Central memory CD8-positive, alpha-beta T cell (primary cell): Measurements from ENCODE around the gene FTMT.

Experiments
- ATAC-seq: fragments of 150-1000 bp; cut with Tn5 transposase; replicated peaks from 2 replicates; pipeline ENCODE4 v1.10.0; 2022; ENCODE audit warnings: mild to moderate bottlenecking, moderate FRiP score, moderate number of reproducible peaks; ENCODE audit not compliant: poor library complexity, severe bottlenecking; ENCODE audit errors: extremely low read depth
- DNase-seq, 2 donors: peaks; one replicate each; pipeline ENCODE4 v3.0.0; 2021; ENCODE audit warnings: low spot score in 2 of 2
- H3K27ac Mint-ChIP-seq: one replicate; pipeline ENCODE4 v1.8.0; 2022; ENCODE audit warnings: low read depth, mild to moderate bottlenecking, moderate library complexity, mixed read lengths
- H3K27me3 Mint-ChIP-seq: one replicate; pipeline ENCODE4 v1.8.0; 2022; ENCODE audit warnings: mixed read lengths
- H3K36me3 Mint-ChIP-seq: one replicate; pipeline ENCODE4 v1.8.0; 2022; ENCODE audit warnings: mild to moderate bottlenecking, moderate library complexity, mixed read lengths; ENCODE audit not compliant: insufficient read depth
- H3K4me1 Mint-ChIP-seq: one replicate; pipeline ENCODE4 v1.8.0; 2022; ENCODE audit warnings: mixed read lengths
- H3K4me3 Mint-ChIP-seq: one replicate; pipeline ENCODE4 v1.8.0; 2022; ENCODE audit warnings: mild to moderate bottlenecking, moderate library complexity, mixed read lengths
- H3K9me3 Mint-ChIP-seq: one replicate; pipeline ENCODE4 v1.8.0; 2022; ENCODE audit warnings: mixed read lengths

The FTMT gene

DNA sequence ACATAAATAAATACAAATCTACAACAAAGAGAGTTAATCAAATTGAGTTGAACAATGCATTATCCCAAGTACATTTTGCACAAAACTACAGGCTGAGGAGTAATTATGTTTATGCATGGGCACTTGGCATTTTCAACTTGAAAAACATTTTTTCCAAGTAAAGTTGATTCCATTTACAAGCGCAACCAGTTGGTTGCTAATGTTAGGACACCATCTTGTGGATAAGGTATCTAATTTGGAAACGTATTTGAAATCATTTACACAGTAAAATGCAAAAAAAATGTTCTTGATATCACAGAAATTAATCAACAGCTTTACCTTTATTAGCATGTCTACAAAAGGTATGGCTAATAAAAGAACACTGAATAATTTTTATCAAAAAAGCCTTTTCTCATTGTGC is 18.8 kb downstream of the FTMT start:
- DNase-seq = no peak
- Mint-ChIP-seq H3K27ac (no peak overlapping the region), H3K36me3 (no peaks in the 10 kb centered on the region), H3K9me3 (no peaks in the 10 kb centered on the region), H3K27me3 (no peaks in the 10 kb centered on the region), H3K4me3 (no peak overlapping the region), H3K4me1 (no peaks in the 10 kb centered on the region)
- no peak for ATAC-seq

- no peak for DNase-seq
- ATAC-seq = no peak
- Mint-ChIP-seq H3K27me3 (no peaks in the 10 kb centered on the region), H3K27ac (no peak overlapping the region), H3K4me3 (no peak overlapping the region), H3K36me3 (no peaks in the 10 kb centered on the region), H3K4me1 (no peaks in the 10 kb centered on the region), H3K9me3 (no peaks in the 10 kb centered on the region)
Measured at GRCh38 chr5:121872856-121873255, 21.2 kb downstream of the FTMT start.

- ATAC-seq = no peak
- Mint-ChIP-seq H3K9me3 (no peaks in the 10 kb centered on the region), H3K4me1 (no peaks in the 10 kb centered on the region), H3K27ac (no peak overlapping the region), H3K4me3 (no peak overlapping the region), H3K36me3 (no peaks in the 10 kb centered on the region), H3K27me3 (no peaks in the 10 kb centered on the region)
- no peak for DNase-seq
Measured at GRCh38 chr5:121873409-121873808, 21.7 kb downstream of the FTMT start.

DNA sequence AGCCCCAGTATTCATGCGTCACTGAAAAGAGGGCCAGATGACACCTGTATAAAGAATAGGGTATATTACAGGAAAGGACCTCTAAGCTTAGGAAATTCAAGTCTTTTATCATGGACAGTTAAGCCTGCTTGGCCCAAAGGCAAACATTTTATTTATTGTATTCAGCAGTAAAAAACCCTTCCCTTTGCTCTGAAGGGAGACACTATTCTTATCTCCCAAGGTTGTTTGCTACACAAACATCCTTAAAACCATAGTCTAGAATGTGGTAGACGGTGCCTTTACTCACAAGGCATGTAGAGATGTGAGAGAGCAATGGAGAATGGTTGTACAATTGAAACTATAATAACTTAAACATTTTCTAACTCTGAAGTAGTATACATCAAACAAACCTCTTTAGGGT is 33.9 kb downstream of the FTMT start:
- DNase-seq = no peak
- no peak for ATAC-seq
- Mint-ChIP-seq H3K4me1 (no peaks in the 10 kb centered on the region), H3K4me3 (no peak overlapping the region), H3K36me3 (no peaks in the 10 kb centered on the region), H3K27me3 (no peaks in the 10 kb centered on the region), H3K27ac (no peak overlapping the region), H3K9me3 (no peaks in the 10 kb centered on the region)

GRCh38 chr5:121887727-121888126 is 36.0 kb downstream of the FTMT start:
- no peaks in the 10 kb centered on the region for H3K4me1 Mint-ChIP-seq

DNA sequence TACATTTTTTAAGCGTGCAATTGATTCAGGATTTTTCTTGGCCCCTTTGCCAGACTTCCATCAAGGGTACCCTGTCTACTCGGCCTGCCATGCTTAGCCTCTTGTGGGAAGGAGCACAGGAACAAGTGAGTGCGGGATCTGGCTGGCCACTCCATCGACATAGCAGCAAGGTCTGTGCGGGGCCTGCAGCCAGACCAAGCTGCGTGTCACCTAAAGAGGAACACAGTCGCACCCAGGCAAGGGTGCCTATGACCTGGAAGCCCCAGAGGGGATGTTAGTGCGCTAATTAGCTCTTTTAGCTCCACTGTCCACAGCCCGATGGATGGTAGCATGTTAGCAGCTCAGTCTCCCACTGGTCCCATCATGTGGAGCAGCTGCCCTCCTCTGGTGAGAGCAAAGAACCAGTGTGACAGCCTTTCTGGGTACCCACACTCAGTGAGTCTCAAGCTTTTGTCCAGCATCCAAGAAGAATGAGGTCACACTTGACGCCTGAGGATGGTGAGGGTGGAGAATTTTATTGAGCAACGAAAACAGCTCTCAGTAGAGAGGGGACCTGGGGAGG is 38.7 kb downstream of the FTMT start:
- H3K4me1 Mint-ChIP-seq = no peaks in the 10 kb centered on the region
- H3K9me3 Mint-ChIP-seq = no peaks in the 10 kb centered on the region
- H3K27me3 Mint-ChIP-seq = no peaks in the 10 kb centered on the region
- H3K4me3 Mint-ChIP-seq = no peak overlapping the region
- H3K36me3 Mint-ChIP-seq = no peaks in the 10 kb centered on the region
- DNase-seq (no peak), ATAC-seq (no peak)
- no peak overlapping the region for H3K27ac Mint-ChIP-seq

More at GRCh38 chr5:121887727-121888126, 36.0 kb downstream of the FTMT start:
- DNase-seq = no peak
- no peaks in the 10 kb centered on the region for H3K27me3 Mint-ChIP-seq
- no peak overlapping the region for H3K4me3 Mint-ChIP-seq
- ATAC-seq = no peak
- no peaks in the 10 kb centered on the region for H3K9me3 Mint-ChIP-seq
- no peak overlapping the region for H3K27ac Mint-ChIP-seq
- no peaks in the 10 kb centered on the region for H3K36me3 Mint-ChIP-seq

DNA sequence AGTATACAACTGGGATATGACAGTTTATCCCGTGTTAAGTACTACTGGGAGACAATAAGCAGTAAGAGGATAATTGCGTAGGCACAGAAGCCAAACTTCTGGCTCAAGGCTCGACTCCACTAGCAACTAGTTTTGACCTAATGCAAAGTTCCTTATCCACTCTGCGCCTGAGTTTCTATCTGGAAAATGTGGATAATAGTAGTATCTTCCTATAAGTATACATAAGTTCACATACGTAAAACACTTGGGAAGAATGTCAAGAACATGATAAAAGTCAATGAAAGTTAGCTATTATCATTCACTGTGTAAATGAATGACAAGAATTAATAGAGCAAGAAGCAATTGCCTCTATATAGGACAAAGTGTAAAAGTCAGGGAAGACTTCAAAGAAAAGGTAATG is 45.7 kb downstream of the FTMT start:
- no peak overlapping the region for H3K27ac Mint-ChIP-seq
- ATAC-seq (no peak), DNase-seq (no peak)
- no peaks in the 10 kb centered on the region for H3K4me1 Mint-ChIP-seq
- H3K36me3 Mint-ChIP-seq = no peaks in the 10 kb centered on the region
- H3K9me3 Mint-ChIP-seq = no peaks in the 10 kb centered on the region
- H3K4me3 Mint-ChIP-seq = no peak overlapping the region
- no peaks in the 10 kb centered on the region for H3K27me3 Mint-ChIP-seq

DNA sequence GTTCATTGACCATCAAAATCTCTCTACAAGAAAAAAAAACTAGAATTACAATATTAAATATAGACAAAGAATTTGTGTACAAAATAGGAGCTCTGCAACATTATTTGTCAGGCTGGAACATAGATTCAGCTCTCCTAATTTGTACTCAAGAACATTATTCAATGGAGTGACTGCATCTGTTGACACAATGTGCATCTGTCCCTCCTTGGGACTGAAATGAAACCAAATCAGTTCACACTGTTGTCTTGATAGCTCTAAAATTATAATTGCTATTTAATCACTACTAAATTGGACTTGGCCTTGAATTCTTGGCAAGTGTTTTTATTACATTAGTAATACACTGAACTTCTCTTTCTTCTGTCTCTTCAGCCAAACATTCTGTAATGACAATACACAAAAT is 47.7 kb downstream of the FTMT start:
- H3K9me3 Mint-ChIP-seq = no peaks in the 10 kb centered on the region
- H3K27ac Mint-ChIP-seq = no peak overlapping the region
- ATAC-seq (no peak), DNase-seq (no peak)
- H3K4me3 Mint-ChIP-seq = no peak overlapping the region
- no peaks in the 10 kb centered on the region for H3K27me3 Mint-ChIP-seq
- no peaks in the 10 kb centered on the region for H3K36me3 Mint-ChIP-seq
- no peaks in the 10 kb centered on the region for H3K4me1 Mint-ChIP-seq
